ENCODE measurements around the gene EEF2KMT. TPM values are rescaled to one million over a fixed set of nuclear protein-coding genes. Genes with fewer than 3 reads are reported as not detected.

EEF2KMT gene
- total RNA-seq, 2 donors from 2014 or later: 10.6 to 18.8 TPM

DNA sequence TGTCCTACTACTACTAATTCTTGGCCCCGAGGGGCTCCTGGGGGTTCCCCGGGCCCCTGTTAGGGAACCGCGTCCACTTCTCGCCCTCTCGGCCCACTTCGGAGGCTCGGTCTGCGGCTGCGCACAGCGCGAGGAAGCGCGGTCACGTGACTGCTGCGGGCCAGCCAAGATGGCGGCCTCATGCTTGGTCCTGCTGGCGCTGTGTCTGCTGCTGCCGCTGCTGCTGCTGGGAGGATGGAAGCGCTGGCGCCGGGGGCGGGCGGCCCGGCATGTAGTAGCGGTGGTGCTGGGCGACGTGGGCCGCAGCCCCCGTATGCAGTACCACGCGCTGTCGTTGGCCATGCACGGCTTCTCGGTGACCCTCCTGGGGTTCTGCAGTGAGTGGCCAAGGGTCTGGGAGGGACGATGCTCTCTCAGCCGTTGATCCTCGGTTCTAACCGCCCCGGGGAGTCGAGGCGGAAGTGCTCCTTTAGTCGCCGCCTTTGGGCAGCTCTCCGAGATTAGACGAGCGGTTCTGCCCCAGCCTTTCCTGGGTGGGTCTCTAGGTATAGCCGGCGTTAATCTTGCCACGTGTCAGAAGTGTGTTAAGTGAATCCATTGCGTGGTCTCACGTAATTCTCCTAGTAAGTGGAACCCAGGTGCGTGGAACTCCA lies 25.8 kb downstream of the EEF2KMT start, which contains the start of gene ALG1:
TSS of gene ALG1 (plus strand) at position 163 of the 653 bp plus-strand sequence. CDS start at position 170, 7 bp downstream.
- Mint-ChIP-seq H3K9me3 (no peaks in the 10 kb centered on the region), H3K27me3 (no peaks in the 10 kb centered on the region), H3K27ac (peak within 1 kb of the TSS; percentile 99), H3K4me3 (peak within 1 kb of the TSS; percentile 91), H3K36me3 (peaks cover 5% of the 10 kb centered on the region), H3K4me1 (ENCODE audit: low read depth in 2 of 2) (peaks cover 23 to 26% of the 10 kb centered on the region in 2 donors)
- DNase-seq (ENCODE audit: low spot score): peak; percentile 92
- peak; percentile 90 to 94 for ATAC-seq

GRCh38 chr16:5071341-5071680 lies 26.3 kb downstream of the EEF2KMT start:
- Mint-ChIP-seq H3K4me3 (peak overlapping the region; percentile 91), H3K27ac (peak overlapping the region; percentile 99), H3K36me3 (peaks cover 5% of the 10 kb centered on the region), H3K27me3 (no peaks in the 10 kb centered on the region), H3K4me1 (ENCODE audit: low read depth in 2 of 2) (peaks cover 23 to 26% of the 10 kb centered on the region in 2 donors), H3K9me3 (no peaks in the 10 kb centered on the region)
- no peak for DNase-seq (ENCODE audit: low spot score)
- no peak for ATAC-seq

- peaks cover 5% of the 10 kb centered on the region for H3K36me3 Mint-ChIP-seq
- ATAC-seq: no peak
- peak overlapping the region; percentile 91 for H3K4me3 Mint-ChIP-seq
- no peaks in the 10 kb centered on the region for H3K27me3 Mint-ChIP-seq
- no peak for DNase-seq (ENCODE audit: low spot score)
- peaks cover 23 to 24% of the 10 kb centered on the region in 2 donors for H3K4me1 Mint-ChIP-seq (ENCODE audit: low read depth in 2 of 2)
- peak overlapping the region; percentile 99 for H3K27ac Mint-ChIP-seq
- no peaks in the 10 kb centered on the region for H3K9me3 Mint-ChIP-seq
These were observed 27.0 kb downstream of the EEF2KMT start for GRCh38 chr16:5070431-5071186.

DNA sequence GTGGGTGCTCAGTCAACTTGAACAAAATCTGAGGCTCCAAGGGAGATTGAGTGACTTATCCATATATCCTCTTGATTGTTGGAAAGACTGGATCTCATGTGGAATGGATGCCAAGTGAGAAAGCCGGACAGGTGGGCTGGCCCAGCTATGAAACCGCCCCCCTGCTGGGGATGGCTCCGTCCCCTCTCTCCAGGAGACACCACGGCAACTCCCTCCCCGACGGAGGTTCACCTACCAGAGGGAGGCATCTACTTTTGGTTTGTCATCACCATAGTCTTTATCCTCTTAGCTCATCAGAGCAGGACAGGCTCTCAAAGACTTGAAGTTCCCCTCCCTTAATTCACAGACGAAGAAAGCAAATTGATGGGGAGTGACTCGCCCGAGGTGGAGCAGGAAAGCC lies 27.7 kb downstream of the EEF2KMT start:
- H3K27ac Mint-ChIP-seq: peak overlapping the region; percentile 99
- H3K9me3 Mint-ChIP-seq: no peaks in the 10 kb centered on the region
- DNase-seq (ENCODE audit: low spot score) (no peak), ATAC-seq (no peak)
- H3K4me3 Mint-ChIP-seq: no peak overlapping the region
- no peaks in the 10 kb centered on the region for H3K36me3 Mint-ChIP-seq
- peaks cover 21 to 23% of the 10 kb centered on the region in 2 donors for H3K4me1 Mint-ChIP-seq (ENCODE audit: low read depth in 2 of 2)
- no peaks in the 10 kb centered on the region for H3K27me3 Mint-ChIP-seq

DNA sequence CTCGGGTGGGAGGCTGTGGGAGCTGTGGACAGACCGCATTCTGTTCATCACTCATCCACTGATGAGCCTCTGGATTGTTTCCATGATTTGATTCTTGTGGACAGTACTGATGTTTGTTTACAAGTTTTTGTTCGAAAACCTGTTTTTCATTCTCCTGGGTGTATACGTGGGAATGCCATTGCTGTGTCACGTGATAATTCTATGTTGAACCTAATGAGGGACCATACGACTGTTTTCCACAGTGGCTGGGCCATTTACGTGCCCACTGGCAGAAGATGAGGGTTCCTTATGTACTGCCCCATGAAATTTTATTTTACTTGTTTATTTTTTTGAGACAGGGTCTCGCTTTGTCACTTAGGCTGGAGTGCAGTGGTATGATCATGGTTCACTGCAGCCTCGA lies 28.5 kb downstream of the EEF2KMT start:
- Mint-ChIP-seq H3K4me3 (no peak overlapping the region), H3K27me3 (no peaks in the 10 kb centered on the region), H3K36me3 (no peaks in the 10 kb centered on the region), H3K9me3 (no peaks in the 10 kb centered on the region), H3K4me1 (ENCODE audit: low read depth in 2 of 2) (peaks cover 21 to 23% of the 10 kb centered on the region in 2 donors), H3K27ac (no peak overlapping the region)
- no peak for DNase-seq (ENCODE audit: low spot score)
- ATAC-seq: no peak

DNA sequence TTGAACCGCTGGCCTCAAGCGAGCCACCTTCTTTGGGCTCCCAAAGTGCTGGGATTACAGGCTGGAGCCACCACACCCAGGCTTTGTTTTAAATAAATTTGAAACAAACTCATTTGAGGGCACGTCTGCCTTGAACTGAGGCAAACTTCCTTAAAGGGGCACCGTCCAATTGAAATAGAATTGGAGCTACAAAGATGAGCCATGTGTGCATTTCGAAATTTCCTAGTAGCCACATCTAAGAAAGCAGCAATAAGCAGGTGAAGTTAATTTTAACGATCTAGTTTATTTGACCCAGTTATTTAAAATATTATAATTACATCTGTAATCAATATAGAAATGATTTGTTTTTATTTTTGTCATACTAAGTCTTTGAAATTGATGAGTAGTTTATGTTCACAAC lies 31.1 kb downstream of the EEF2KMT start:
- Mint-ChIP-seq H3K27me3 (peaks cover 0 to 7% of the 10 kb centered on the region in 2 donors), H3K27ac (no peak overlapping the region), H3K36me3 (no peaks in the 10 kb centered on the region), H3K4me3 (no peak overlapping the region), H3K4me1 (ENCODE audit: low read depth in 2 of 2) (peaks cover 6 to 7% of the 10 kb centered on the region in 2 donors), H3K9me3 (no peaks in the 10 kb centered on the region)
- DNase-seq (ENCODE audit: low spot score) (no peak), ATAC-seq (no peak)

GRCh38 chr16:5065813-5066212 lies 31.8 kb downstream of the EEF2KMT start, which contains the start of gene C16orf89:
TSS of gene C16orf89 (minus strand) at chr16:5065956. CDS start at chr16:5065908, 48 bp downstream.
- Mint-ChIP-seq H3K27ac (no peak within 1 kb of the TSS), H3K4me3 (no peak within 1 kb of the TSS), H3K36me3 (no peaks in the 10 kb centered on the region), H3K4me1 (ENCODE audit: low read depth in 2 of 2) (peaks cover 0 to under 1% of the 10 kb centered on the region in 2 donors), H3K9me3 (no peaks in the 10 kb centered on the region), H3K27me3 (peaks cover 0 to 7% of the 10 kb centered on the region in 2 donors)
- DNase-seq (ENCODE audit: low spot score) (no peak), ATAC-seq (no peak)

- Mint-ChIP-seq H3K9me3 (no peaks in the 10 kb centered on the region), H3K27ac (no peak overlapping the region), H3K4me3 (no peak overlapping the region), H3K36me3 (no peaks in the 10 kb centered on the region), H3K4me1 (ENCODE audit: low read depth in 2 of 2) (no peaks in the 10 kb centered on the region), H3K27me3 (peaks cover 0 to 7% of the 10 kb centered on the region in 2 donors)
- no peak for DNase-seq (ENCODE audit: low spot score)
- ATAC-seq: no peak
These were observed 32.3 kb downstream of the EEF2KMT start for GRCh38 chr16:5065326-5065725.

GRCh38 chr16:5064915-5065314 lies 32.7 kb downstream of the EEF2KMT start:
- ATAC-seq: no peak
- Mint-ChIP-seq H3K9me3 (no peaks in the 10 kb centered on the region), H3K36me3 (no peaks in the 10 kb centered on the region), H3K4me1 (ENCODE audit: low read depth in 2 of 2) (no peaks in the 10 kb centered on the region), H3K27ac (no peak overlapping the region), H3K4me3 (no peak overlapping the region), H3K27me3 (peaks cover 0 to 7% of the 10 kb centered on the region in 2 donors)
- no peak for DNase-seq (ENCODE audit: low spot score)

- Mint-ChIP-seq H3K4me1 (ENCODE audit: low read depth in 2 of 2) (no peaks in the 10 kb centered on the region), H3K27ac (no peak overlapping the region), H3K36me3 (no peaks in the 10 kb centered on the region), H3K27me3 (peaks cover 0 to 7% of the 10 kb centered on the region in 2 donors), H3K4me3 (no peak overlapping the region), H3K9me3 (no peaks in the 10 kb centered on the region)
- DNase-seq (ENCODE audit: low spot score) (no peak), ATAC-seq (no peak)
These were observed 34.5 kb downstream of the EEF2KMT start for GRCh38 chr16:5062790-5063765.

DNA sequence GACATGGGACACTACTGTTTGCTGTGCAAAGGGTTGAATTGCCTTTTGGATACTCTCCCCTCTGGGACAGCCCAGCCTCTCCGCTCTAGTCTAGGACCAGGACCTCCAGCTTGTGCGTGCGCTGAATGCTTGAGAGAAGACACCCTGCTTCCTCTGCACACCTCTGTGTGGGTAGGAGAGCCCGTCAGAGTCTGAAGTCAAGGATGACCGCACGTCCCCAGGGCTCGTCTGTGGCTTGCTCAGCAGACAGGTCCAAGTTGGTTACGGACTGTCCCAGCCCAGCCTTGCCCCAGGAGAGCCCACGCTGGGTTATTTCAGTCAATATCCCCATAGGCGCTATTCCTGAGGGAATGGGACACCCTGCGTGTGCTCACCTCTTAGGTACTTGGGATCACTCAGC lies 35.5 kb downstream of the EEF2KMT start:
- no peaks in the 10 kb centered on the region for H3K4me1 Mint-ChIP-seq (ENCODE audit: low read depth in 2 of 2)

GRCh38 chr16:5060073-5060641 lies 37.4 kb downstream of the EEF2KMT start:
- peaks cover 0 to 11% of the 10 kb centered on the region in 2 donors for H3K27me3 Mint-ChIP-seq
- DNase-seq (ENCODE audit: low spot score) (no peak), ATAC-seq (no peak)
- H3K9me3 Mint-ChIP-seq: no peaks in the 10 kb centered on the region
- H3K27ac Mint-ChIP-seq: no peak overlapping the region
- H3K4me1 Mint-ChIP-seq (ENCODE audit: low read depth in 2 of 2): no peaks in the 10 kb centered on the region
- H3K4me3 Mint-ChIP-seq: no peak overlapping the region
- no peaks in the 10 kb centered on the region for H3K36me3 Mint-ChIP-seq

More for the DNA sequence above, 35.5 kb downstream of the EEF2KMT start:
- H3K36me3 Mint-ChIP-seq: no peaks in the 10 kb centered on the region
- H3K9me3 Mint-ChIP-seq: no peaks in the 10 kb centered on the region
- ATAC-seq (peak in 1 of 2 donors; percentile 17), DNase-seq (ENCODE audit: low spot score) (no peak)
- no peak overlapping the region for H3K4me3 Mint-ChIP-seq
- no peak overlapping the region for H3K27ac Mint-ChIP-seq
- H3K27me3 Mint-ChIP-seq: peaks cover 0 to 9% of the 10 kb centered on the region in 2 donors

GRCh38 chr16:5059386-5060072 lies 38.1 kb downstream of the EEF2KMT start:
- Mint-ChIP-seq H3K27me3 (peaks cover 0 to 11% of the 10 kb centered on the region in 2 donors), H3K36me3 (no peaks in the 10 kb centered on the region), H3K9me3 (no peaks in the 10 kb centered on the region), H3K4me3 (no peak overlapping the region), H3K27ac (no peak overlapping the region), H3K4me1 (ENCODE audit: low read depth in 2 of 2) (no peaks in the 10 kb centered on the region)
- DNase-seq (ENCODE audit: low spot score) (no peak), ATAC-seq (no peak)

All from natural killer cell treated with Interleukin-12 subunit alpha and Interleukin-12 subunit beta and Interleukin-15 and Interleukin-18, amount 100 ng/mL, for 72 hours (primary cell).